SKM-1 treated with dmso at 0.1 percent for 144 hours (cell line): ENCODE measurements around the gene ANKRD36.
"Not testable (repeated sequence)": the region's sequence is repeated elsewhere in the genome, so short reads cannot be mapped to it uniquely, and the experiment has no call there.

Experiments used
- DNase-seq: peaks from one replicate; lab custom pipeline; 2025; ENCODE audit not compliant: unreplicated experiment; lab: John Stamatoyannopoulos, UW

ANKRD36 gene

DNA sequence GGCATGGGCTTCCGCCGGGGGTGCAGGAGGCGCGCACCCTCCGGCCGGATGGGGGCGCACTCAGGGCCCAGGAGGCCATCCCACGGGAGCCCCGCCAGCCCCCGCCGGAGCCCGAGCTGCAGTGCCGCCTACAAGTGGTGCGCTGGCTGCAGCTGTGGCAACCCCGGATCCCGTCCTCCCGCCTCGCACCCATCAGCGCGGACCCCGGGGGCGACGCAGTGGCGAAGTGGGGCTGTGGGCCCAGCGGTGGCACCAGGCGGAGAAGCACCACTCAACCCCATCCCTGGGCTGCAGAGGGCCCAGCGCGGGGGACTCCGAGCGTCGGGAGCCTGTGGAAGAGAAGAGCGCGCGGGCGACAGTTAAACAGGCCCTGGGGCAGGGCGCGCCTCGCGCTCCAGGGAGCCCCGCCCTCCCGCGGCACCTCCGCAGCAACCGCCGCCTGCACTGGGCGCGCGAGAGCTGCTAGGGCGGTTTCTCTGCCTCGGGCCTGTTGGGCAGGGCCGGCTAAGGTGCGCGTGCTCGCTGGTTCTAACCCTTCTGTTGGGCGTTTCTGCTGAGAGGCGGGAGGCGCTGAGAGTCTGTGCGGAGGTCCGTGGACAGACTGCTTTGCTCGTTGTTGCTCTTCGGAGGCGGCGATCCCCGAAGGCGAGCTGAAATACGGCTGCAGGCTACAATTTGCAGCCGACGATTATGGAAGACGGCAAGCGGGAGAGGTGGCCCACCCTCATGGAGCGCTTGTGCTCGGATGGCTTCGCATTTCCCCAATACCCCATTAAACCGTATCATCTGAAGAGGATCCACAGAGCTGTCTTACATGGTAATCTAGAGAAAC lies at the start of gene ANKRD36:
Gene ANKRD36 (plus strand): TSS at position 104 of the 832 bp plus-strand sequence. CDS start 587 bp downstream, at position 691.
- DNase-seq: not testable (repeated sequence)

- not testable (repeated sequence) for DNase-seq
These were observed 46.9 kb upstream of the ANKRD36 start for GRCh38 chr2:97066030-97066429.

DNA sequence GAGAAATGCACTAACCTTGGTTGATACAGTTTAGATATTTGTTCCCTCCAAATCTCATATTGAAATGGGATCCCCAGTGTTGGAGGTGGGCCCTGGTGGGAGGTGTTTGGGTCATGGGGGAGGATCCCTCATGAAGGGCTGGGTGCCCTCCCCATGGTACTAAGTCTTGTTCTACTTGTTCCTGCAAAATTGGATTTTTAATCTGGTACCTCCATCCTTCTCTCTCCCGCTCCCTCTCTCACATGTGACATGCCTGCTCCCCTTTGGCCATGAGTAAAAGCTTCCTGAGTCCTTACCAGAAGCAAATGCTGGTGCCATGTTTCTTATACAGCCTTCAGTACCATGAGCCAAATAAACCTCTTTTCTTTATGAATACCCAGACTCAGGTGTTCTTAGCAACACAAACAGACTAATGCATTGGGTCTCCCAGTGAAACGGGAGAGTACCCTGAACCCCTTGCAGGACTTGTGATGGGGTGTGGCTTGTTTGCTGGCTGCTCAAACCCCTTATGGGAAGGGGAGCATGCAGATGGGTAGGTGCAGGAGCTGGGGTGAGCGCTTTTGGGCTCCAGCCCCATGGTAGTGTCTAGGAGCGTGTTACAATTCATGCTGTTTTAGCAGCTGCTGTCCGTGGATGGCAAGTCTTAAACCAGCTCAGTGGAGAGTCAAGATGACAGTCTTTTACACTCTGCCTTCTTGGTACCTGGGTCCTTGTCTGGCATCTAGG lies 45.5 kb upstream of the ANKRD36 start:
- no peak for DNase-seq

DNA sequence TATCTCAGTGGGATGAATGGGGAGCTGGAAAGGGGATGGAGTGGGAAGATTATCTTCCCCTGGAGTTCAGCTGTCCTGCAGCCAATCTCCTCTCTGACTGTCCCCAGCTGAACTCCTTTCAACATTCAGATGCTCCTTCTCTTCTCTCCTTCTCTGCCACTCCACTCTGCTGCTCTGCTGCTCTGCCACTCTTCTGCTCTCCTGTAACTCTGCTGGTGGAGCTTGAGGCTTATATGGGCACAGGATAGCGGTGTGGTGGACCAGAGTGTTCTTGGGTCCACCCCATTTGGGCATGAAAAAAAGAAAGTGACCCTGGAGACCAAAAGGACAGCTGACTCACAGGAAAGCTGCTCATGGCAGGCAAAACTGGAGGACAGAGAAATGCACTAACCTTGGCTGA lies 44.9 kb upstream of the ANKRD36 start:
- DNase-seq: no peak

DNA sequence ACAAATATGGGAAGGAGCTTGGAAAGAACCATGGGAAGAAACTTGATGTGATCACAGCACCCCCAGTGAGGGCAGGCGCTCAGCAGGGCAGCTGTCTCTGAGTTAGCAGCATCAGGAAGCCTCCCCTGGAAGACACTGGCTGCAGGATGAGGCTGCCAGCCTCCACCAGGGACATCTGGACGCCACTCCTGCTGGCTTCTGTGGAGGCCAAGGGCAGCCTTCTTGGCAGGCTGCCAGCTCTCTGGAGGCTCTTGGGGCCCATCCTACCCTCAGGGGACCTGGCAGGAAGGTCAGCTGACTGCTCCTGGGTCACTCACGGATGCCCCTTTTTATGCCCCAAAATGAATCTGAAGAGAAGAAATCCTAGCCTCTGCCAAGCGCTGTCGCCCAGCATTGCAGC lies 44.2 kb upstream of the ANKRD36 start:
- DNase-seq: not testable (repeated sequence)

DNA sequence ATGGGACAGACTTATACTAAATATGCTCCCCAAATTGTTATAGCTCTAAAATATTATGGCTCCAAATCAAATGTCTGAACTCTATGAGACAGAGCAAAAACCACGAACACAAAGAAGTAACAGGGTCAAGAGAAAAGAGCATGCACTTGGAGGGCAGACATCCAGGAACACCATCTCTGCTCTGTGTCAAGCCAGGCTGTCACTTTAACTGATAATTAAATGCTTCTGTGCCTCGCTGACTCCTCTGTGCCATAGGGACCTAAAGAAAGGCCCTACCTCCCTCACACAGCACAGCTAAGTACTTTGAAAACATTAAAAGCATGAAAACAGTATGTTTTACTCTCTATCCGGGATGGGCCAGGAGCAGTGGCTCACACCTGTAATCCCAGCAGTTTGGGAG lies 42.0 kb upstream of the ANKRD36 start:
- DNase-seq: not testable (repeated sequence)

DNA sequence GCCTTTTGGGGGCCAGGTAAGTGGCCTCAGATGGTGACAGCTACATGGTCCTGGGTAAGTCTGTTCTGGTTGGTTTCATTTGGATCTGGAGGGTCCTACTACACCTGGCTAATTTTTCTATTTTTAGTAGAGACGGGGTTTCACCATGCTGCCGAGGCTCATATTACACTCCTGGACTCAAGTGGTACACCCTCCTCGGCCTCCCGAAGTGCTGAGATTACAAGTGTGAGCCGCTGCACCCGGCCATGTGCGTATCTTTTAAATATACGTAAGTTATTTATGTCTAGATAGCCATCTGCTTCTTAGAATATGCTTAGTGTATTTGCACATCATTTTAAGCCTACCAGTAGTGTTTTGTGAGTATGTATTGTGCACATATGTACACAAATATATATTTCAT lies 35.7 kb upstream of the ANKRD36 start:
- not testable (repeated sequence) for DNase-seq

- DNase-seq: not testable (repeated sequence)
These were observed 32.1 kb upstream of the ANKRD36 start for GRCh38 chr2:97080855-97081254.

GRCh38 chr2:97082206-97082605 lies 30.7 kb upstream of the ANKRD36 start:
- DNase-seq: not testable (repeated sequence)

GRCh38 chr2:97083516-97083915 lies 29.4 kb upstream of the ANKRD36 start:
- not testable (repeated sequence) for DNase-seq

DNA sequence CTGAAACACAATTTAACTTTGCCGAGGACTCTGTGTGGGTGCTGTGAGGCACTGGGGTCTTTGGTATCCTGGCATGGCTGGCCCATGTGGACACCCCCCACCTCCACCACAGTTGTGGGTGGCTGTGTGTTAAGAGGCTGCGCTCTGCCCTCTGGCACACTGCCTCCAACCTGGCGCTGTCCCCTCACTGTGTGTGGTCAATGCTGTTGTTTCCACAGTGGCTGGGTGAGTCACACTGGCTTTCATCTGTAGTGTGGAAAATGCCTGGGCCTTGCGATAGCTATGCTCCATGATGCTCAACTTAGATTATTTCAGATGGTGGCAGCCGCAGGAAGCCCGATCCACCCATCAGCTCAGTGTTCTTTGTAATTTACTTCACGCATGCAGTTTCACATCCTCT lies 27.9 kb upstream of the ANKRD36 start:
- not testable (repeated sequence) for DNase-seq

- not testable (repeated sequence) for DNase-seq
These were observed 24.2 kb upstream of the ANKRD36 start for GRCh38 chr2:97088706-97089105.

DNA sequence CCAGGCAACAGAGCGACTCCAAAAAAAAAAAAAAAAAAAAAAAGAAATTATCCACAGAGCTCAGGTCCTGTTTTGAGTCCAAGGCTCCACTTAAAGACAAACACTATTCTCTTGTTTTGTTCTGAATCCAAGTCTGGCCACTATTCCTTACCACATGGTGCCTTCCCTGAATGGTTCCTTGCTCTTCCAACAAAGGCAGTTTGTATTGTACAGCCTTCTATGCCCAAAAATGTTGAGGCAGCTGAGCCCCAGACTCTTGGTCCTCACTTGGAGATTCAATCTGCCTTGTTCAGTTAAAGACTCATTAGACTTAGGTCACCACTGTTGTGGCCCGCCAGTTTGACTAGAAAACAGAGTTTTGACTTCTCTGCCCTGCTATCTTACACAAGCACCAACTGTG lies 20.0 kb upstream of the ANKRD36 start:
- DNase-seq: not testable (repeated sequence)

DNA sequence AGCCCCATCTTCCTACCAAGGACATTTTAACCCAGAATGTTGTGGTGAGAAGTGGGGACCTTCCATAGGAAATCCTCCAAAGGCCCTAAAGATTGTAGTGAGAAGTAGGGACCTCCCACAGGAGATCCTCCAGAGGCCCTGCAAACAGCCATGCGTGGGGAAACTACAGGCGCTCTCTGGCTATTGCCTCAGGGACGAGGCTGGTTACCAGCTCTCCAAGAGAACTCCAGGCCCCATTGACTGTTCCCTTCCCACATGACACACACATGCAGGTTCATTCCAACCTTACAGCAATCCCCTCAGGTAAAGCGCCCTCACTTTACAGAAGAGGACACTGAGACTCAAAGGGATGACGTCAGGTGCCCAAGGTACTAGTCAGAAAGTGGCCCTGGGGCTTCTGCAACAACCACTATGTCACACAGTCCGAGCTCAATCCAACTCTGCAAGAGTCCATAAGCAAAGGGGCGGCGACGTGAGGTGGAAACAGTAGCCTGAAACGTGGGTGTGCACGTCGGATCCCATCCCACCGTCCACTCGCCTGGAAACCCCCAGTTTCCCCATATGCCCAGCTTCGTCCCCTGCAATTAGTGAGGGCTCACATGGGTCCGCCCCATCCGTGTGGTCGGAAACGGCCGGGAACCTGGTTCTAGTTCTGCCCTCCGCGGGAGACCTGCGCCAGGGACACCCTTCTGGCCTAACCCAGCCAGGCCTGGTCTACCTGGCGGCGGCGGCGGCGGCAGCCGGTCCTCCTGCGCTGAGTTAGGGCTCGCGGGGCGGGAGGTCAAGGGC lies 18.8 kb upstream of the ANKRD36 start:
- not testable (repeated sequence) for DNase-seq

DNA sequence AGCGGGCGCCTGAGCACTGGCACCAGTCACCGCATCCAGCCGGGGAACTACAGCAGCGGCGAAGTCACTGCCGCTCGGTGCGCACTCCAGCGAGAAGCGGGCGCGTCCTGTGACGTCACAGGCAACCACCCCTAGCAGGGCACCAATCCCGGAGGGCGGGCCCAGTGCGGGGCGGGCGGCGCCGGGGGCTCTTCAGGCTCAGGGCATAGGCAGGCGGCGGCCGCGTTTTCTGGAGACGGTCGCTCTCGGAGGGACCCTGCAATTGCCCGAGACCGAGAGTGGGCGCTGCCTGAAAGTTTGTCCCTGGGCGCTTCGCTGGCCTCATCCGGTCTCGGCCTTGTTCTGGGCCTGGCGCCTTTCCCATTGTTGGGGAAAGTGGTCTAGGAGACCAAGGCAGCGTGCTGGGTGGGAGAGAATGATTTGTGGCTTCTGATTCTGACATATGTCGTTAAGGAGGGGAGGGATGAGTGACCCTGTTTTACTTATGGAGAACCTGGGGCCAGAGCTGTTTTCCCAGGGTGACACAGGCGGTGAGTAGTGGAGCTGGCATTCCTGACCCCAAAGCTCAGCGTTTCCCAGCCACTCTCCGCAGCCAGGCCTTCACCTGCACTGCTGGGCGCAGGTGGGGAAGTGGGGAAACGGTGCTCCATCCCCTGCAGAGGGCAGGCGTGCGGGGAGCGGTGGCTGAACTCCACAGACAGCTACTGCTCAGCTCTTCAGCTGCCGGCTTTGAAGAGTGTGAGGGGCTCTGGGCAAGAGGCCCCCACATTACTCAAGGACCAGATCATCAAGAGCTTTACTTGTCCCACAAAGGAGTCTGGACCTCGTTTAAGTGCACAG lies 18.0 kb upstream of the ANKRD36 start, which contains the start of gene FAHD2B:
Gene FAHD2B (minus strand): TSS at position 111 of the 840 bp plus-strand sequence. CDS start 3,176 bp downstream, outside the sequence.
- DNase-seq: peak; percentile 1

GRCh38 chr2:97095661-97096060 lies 17.3 kb upstream of the ANKRD36 start:
- no peak for DNase-seq

GRCh38 chr2:97098786-97099372 lies 14.1 kb upstream of the ANKRD36 start:
- DNase-seq: not testable (repeated sequence)

GRCh38 chr2:97106878-97107277 lies 6.1 kb upstream of the ANKRD36 start:
- not testable (repeated sequence) for DNase-seq

GRCh38 chr2:97111246-97111645 lies 1.7 kb upstream of the ANKRD36 start:
- DNase-seq: not testable (repeated sequence)
